Keratinocyte (primary cell): ENCODE data around the gene ABI3.

Experiments
- EZH2 ChIP-seq: IDR thresholded peaks from one replicate; pipeline ENCODE4 v1.6.1; 2012; ENCODE audit warnings: inconsistent platforms, mild to moderate bottlenecking, low read length, moderate library complexity
- TF ChIP-seq, protein P1 (sequence below), 3 experiments: IDR thresholded peaks in 1 of 3; conservative IDR thresholded peaks in 1 of 3; optimal IDR thresholded peaks in 1 of 3; 2 replicates in 2 of 3; 3 replicates in 1 of 3; pipeline versions ENCODE3 to v1.5.1; 2011; ENCODE audit warnings: low read length in 3 of 3, mild to moderate bottlenecking in 3 of 3, moderate library complexity in 2 of 3, control low read depth in 1 of 3, inconsistent platforms in 1 of 3; ENCODE audit not compliant: insufficient read depth in 2 of 3; ENCODE audit errors: extremely low read depth in 1 of 3

DNA sequence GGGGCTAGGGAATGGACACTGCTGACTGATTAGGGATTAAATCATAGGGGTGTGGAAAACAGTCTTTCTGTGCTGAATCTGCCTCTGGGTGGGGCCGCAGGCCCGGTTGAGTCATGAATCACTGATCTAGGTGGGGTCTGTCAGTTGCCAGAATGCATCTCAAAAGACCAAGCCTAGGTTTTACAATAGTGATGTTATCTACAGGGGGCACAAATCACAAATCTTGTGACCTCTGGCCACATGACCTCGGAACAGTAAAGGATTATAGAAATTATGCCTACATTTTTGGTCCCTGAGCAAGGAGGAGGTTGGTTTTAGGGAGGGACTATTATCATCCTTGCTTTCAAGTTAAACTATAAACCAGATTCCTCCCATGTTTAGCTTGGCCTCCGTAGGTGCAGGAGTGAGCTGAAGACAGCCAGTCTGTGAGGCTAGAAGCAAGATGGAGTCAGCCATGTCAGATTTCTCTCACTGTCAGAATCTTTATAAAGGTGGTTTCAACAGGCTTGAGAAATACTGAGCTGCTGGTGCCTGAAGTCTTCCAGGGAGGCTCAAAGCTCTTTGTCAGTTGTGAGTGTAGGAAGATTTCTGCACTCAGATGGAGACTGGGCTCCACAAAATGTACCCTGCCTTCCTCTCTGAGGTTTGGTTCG, 13.0 kb upstream of the ABI3 start:
- TF ChIP-seq, protein P1, sequence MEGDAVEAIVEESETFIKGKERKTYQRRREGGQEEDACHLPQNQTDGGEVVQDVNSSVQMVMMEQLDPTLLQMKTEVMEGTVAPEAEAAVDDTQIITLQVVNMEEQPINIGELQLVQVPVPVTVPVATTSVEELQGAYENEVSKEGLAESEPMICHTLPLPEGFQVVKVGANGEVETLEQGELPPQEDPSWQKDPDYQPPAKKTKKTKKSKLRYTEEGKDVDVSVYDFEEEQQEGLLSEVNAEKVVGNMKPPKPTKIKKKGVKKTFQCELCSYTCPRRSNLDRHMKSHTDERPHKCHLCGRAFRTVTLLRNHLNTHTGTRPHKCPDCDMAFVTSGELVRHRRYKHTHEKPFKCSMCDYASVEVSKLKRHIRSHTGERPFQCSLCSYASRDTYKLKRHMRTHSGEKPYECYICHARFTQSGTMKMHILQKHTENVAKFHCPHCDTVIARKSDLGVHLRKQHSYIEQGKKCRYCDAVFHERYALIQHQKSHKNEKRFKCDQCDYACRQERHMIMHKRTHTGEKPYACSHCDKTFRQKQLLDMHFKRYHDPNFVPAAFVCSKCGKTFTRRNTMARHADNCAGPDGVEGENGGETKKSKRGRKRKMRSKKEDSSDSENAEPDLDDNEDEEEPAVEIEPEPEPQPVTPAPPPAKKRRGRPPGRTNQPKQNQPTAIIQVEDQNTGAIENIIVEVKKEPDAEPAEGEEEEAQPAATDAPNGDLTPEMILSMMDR (optimal IDR thresholded peaks at IDR 0.05 in 1 of 3, IDR thresholded peaks at IDR 0.05 in 1 of 3, conservative IDR thresholded peaks at IDR 0.05 in 1 of 3; ENCODE audit: extremely low read depth in 1 of 3, insufficient read depth in 2 of 3, low read length in 3 of 3) = no peak
- no peak for TF ChIP-seq EZH2
